ENCODE measurements around the gene COL11A2.

The COL11A2 gene

DNA sequence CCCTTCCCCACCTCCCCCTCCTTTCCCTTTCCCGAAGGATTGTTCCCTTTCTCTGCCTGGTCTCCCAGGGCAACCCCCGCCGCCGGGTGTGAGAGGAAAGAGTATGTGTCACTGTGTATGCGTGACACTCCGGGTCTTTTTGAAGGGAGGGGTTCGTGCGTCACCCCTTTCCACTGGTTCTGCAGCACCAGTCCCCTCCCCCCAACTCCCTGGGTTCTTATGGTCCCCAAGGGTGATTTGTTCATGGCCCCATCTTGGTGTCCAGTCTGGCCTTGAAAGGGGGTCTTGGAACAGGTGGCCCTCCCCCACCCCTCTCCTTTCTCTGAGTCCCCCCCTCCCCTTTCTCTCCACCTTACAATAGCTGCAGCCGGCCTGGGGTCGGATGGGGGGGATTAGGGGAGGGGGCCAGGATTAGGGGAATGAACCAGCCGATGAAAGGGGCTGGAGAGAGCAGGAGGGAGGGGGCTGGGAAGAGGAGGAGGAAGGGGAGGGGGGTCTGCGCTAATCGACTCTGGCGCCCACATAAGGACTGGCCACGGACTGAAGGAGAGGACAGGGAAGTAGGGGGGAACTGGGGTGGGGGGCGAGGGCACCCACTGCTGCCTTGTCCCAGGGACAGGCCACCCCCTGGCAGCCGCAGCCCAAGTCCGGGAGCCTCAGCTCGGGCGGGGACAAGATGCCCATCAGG lies 14.7 kb upstream of the COL11A2 start:
- in situ Hi-C loops (cut with HindIII; ENCODE audit: low sequenced_read_pairs) = loop anchor here (5.0 kb wide), 1 partner anchor 60 kb away; no protein-coding TSS in a partner anchor

DNA sequence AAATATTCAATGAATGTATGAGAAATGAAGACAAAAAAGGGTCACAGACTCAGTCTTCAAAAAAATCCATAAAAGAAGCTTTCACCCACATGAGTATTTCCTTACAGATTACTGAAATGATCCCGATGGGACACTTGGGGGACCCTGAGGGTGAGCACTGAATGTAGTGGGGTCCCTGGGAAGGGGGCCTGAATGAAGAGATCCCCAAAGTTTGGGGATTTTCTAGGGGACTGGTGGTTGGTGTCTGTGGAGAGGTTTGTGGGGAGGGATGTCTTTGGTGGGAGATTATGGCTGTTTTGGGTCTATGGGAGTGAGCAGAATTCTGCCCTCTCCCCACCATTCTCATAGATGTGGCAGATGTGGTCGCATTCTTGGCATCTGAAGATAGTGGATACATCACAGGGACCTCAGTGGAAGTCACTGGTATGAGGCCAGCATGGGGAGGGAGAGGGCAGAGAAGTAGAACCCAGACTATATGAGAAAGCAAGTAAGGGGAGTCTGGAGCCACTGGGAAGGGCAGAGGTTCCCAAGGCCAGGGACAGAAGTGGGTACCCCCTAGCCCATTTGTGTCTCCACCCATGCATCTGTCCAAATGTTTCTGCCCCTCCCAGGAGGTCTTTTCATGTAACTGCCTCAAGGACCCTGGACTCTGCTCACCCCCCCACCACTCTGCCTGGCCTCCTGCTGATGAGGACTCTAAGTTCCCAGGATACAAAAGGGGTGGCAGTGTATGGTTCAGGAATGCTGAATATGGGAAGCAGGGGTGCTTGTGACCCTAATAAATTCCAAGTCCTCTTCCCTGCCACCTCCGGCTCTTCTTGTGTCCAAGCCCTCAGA lies 14.0 kb upstream of the COL11A2 start:
- in situ Hi-C loops (cut with HindIII; ENCODE audit: low sequenced_read_pairs) = loop anchor here (5.0 kb wide), 1 partner anchor 59 kb away; no protein-coding TSS in a partner anchor

DNA sequence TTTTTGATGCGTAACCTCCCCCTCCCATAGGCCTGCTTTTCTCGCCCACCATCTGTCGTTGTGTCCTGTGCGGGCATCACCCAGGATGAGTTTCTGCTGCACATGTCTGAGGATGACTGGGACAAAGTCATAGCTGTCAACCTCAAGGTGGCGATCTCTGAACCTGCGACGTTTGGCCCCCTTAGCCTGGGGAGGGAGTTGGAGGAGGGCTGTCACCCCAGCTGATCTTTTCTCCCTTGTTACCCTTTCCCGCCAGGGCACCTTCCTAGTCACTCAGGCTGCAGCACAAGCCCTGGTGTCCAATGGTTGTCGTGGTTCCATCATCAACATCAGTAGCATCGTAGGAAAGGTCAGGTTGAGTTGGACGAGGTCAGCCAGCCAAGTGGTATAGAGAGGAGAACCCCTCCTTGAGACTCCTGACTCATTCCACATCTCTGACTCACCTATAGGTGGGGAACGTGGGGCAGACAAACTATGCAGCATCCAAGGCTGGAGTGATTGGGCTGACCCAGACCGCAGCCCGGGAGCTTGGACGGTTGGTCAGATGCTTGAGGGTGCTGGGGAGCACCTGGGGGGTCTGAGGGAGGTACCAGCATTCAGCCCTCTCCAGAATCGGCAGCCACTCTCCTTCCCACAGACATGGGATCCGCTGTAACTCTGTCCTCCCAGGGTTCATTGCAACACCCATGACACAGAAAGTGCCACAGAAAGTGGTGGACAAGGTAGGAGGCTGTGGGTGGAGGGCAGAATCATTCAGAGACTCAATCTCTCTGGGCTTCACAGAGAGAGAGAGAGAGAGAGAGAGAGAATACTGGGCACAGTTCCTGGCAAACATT lies 13.1 kb upstream of the COL11A2 start:
- in situ Hi-C loops (cut with HindIII; ENCODE audit: low sequenced_read_pairs) = loop anchor here (5.0 kb wide), 1 partner anchor 58 kb away; no protein-coding TSS in a partner anchor

GRCh38 chr6:33204415-33205190 lies 12.3 kb upstream of the COL11A2 start, which contains the start of gene HSD17B8:
TSS of gene HSD17B8 (plus strand) at chr6:33204655. CDS start at chr6:33204669, 14 bp downstream.
- in situ Hi-C loops (cut with HindIII; ENCODE audit: low sequenced_read_pairs) = loop anchor here (5.0 kb wide), 1 partner anchor 57 kb away; no protein-coding TSS in a partner anchor

GRCh38 chr6:33204165-33204414 lies 11.8 kb upstream of the COL11A2 start:
- in situ Hi-C loops (cut with HindIII; ENCODE audit: low sequenced_read_pairs) = no loop called here

DNA sequence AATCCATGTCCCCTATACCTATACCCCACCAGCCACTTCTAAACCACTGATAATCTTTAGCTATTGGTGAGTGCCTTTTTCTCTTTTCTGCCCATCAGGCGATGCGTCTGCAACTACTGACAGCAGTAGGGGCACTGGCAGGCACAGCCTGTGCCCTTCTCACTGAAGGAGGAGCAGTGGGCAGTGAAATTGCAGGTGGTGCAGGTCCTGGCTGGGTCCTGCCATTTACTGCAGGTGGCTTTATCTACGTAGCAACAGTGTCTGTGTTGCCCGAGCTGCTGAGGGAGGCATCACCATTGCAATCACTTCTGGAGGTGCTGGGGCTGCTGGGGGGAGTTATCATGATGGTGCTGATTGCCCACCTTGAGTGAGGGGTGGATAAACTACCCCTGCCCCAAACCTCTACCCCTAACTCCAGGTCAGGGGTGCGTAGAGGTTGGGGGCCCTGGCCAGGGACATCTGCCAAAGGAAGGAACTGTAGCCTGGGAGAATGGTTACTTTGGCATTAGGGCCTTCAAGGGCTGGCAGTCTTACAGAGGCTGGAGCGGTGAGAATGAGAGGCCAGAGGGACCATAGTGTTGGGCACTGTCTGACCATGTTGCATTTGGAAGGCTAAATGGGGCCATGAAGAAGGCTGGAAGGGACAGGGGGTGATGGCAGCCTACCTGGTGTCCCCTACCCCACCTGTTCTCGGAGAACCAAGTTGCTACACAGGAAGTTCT lies 11.3 kb upstream of the COL11A2 start:
- in situ Hi-C loops (cut with HindIII; ENCODE audit: low sequenced_read_pairs) = no loop called here

GRCh38 chr6:33202799-33203198 lies 10.5 kb upstream of the COL11A2 start:
- in situ Hi-C loops (cut with HindIII; ENCODE audit: low sequenced_read_pairs) = no loop called here

DNA sequence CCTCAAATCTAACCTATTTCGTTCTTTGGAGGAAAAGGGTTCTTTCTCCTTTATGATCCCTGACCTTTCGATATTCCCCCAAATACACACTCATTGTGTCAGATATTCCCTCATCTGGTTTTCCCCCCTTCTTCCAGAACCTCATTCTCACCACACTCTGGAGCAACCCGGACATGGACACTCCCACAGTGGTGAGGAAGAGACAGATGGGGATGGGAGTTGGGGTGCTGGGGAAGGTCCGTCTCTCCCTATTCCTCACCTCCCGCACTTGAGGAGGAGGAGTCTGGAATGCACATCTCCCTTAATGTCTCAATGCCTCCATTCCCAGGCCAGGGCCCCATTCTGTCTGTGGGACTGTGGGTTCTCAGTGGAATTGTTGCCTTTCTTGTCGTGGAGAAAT lies 9.7 kb upstream of the COL11A2 start:
- in situ Hi-C loops (cut with HindIII; ENCODE audit: low sequenced_read_pairs) = no loop called here

DNA sequence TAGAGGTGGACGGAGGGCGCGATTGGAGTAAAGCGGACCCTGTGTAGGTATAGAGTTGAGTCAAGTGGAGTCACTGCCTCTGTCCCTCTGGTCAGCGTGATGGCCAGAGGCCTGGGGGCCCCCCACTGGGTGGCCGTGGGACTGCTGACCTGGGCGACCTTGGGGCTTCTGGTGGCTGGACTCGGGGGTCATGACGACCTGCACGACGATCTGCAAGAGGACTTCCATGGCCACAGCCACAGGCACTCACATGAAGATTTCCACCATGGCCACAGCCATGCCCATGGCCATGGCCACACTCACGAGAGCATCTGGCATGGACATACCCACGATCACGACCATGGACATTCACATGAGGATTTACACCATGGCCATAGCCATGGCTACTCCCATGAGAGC lies 8.9 kb upstream of the COL11A2 start:
- in situ Hi-C loops (cut with HindIII; ENCODE audit: low sequenced_read_pairs) = no loop called here

GRCh38 chr6:33200219-33201146 lies 8.2 kb upstream of the COL11A2 start, which contains the start of the genes RXRB and SLC39A7:
TSS of gene RXRB (minus strand) at chr6:33200665. CDS start at chr6:33200476, 189 bp downstream.
TSS of gene SLC39A7 (plus strand) at chr6:33200867. CDS start at chr6:33201246, 379 bp downstream.
- in situ Hi-C loops (cut with HindIII; ENCODE audit: low sequenced_read_pairs) = no loop called here

GRCh38 chr6:33199687-33200218 lies 7.5 kb upstream of the COL11A2 start:
- in situ Hi-C loops (cut with HindIII; ENCODE audit: low sequenced_read_pairs) = no loop called here

- in situ Hi-C loops (cut with HindIII; ENCODE audit: low sequenced_read_pairs) = no loop called here
Measured at GRCh38 chr6:33198853-33199436, 6.7 kb upstream of the COL11A2 start.

GRCh38 chr6:33198159-33198852 lies 6.0 kb upstream of the COL11A2 start:
- in situ Hi-C loops (cut with HindIII; ENCODE audit: low sequenced_read_pairs) = no loop called here

GRCh38 chr6:33197431-33198048 lies 5.3 kb upstream of the COL11A2 start:
- in situ Hi-C loops (cut with HindIII; ENCODE audit: low sequenced_read_pairs) = no loop called here

DNA sequence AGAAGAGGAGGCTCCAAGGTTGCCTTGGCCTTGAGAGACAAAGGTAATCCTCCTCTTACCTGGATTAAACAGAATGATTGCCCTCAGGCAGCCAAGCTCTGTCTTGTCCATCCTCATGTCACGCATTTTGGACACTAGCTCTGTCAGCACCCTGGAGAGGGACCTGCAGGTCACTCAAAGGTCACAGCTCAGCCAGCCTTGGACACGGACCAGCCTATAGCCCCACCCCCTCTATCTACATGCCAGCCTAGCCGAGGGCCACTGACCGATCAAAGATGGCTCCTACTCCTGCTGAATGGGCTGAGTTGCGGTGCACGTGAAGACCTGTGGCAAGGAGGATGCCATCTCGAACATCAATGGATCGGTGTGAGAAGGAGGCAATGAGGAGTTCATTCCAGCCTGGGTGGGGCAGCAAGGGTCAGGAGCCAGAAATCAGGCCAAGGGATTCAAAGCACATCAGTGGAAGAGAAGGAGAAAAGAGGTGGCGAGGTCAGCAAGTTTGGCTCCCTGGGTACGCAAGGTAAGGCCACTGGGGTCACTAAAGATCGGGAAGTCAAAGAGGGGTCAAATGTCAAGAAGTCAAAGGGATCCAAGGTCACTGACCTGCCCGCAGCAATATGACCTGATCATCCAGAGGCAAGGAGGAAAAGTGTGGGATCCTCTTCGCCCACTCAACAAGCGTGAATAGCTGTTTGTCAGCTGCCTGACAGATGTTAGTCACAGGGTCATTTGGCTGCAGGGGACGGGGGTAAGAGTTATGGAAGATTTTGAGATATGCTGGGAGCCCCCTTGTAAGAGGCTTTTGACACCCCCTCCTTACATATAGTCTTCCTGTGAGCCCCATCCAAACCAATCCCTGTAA lies 3.3 kb upstream of the COL11A2 start:
- in situ Hi-C loops (cut with HindIII; ENCODE audit: low sequenced_read_pairs) = no loop called here

GRCh38 chr6:33194431-33194979 lies 2.2 kb upstream of the COL11A2 start:
- in situ Hi-C loops (cut with HindIII; ENCODE audit: low sequenced_read_pairs) = no loop called here

All from endothelial cell of hepatic sinusoid (primary cell).